Suprapubic skin (tissue), 4 donors: ENCODE data around the gene HERC4.
"Not testable (repeated sequence)": the region's sequence is repeated elsewhere in the genome, so short reads cannot be mapped to it uniquely, and the experiment has no call there.

Source experiments
- CTCF ChIP-seq, 2 donors: fragments of 200-600 bp in 1 of 2; fragments of 450-650 bp in 1 of 2; sonication (generic) in 1 of 2; IDR thresholded peaks; one replicate each; pipeline ENCODE4 v1.5.1; 2016 to 2019; ENCODE audit warnings: antibody characterized with exemption in 2 of 2, mild to moderate bottlenecking in 1 of 2, moderate library complexity in 1 of 2
- EP300 ChIP-seq: sonication (generic); formaldehyde crosslinking; IDR thresholded peaks from one replicate; pipeline ENCODE4 v1.6.1; 2017; ENCODE audit warnings: antibody characterized with exemption
- POLR2A ChIP-seq, 2 donors: fragments of 450-650 bp; IDR thresholded peaks; one replicate each; pipeline ENCODE4 v1.6.1; 2017; ENCODE audit warnings: antibody characterized with exemption in 2 of 2, mild to moderate bottlenecking in 2 of 2, moderate library complexity in 2 of 2
- POLR2AphosphoS5 ChIP-seq, 3 donors: sonication (generic); formaldehyde crosslinking; IDR thresholded peaks; one replicate each; pipeline ENCODE4 v1.6.1; 2017; ENCODE audit warnings: antibody characterized with exemption in 3 of 3

DNA sequence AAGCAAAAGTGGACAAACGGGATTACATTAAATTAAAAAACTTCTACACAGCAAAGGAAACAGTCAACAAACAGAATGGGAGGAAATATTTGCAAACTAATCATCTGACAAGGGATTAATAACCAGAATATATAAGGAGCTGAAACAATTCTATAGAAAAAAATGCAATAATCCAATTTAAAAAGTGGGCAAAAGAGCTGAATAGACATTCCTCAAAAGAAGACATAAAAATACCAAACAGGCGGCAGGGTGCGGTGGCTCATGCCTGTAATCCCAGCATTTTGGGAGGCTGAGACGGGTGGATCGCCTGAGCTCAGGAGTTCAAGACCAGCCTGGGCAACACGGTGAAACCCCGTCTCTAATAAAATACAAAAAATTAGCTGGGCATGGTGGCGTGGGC, 92.5 kb downstream of the HERC4 start:
- not testable (repeated sequence) for TF ChIP-seq CTCF (IDR thresholded peaks at IDR 0.05); POLR2AphosphoS5 (IDR thresholded peaks at IDR 0.05); POLR2A (IDR thresholded peaks at IDR 0.05); EP300
